ENCODE measurements around the gene AP2A1. TPM values are rescaled to one million over a fixed set of nuclear protein-coding genes. Genes with fewer than 3 reads are reported as not detected.

Gene AP2A1
- polyA plus RNA-seq, 1 donor: 56.3 TPM

DNA sequence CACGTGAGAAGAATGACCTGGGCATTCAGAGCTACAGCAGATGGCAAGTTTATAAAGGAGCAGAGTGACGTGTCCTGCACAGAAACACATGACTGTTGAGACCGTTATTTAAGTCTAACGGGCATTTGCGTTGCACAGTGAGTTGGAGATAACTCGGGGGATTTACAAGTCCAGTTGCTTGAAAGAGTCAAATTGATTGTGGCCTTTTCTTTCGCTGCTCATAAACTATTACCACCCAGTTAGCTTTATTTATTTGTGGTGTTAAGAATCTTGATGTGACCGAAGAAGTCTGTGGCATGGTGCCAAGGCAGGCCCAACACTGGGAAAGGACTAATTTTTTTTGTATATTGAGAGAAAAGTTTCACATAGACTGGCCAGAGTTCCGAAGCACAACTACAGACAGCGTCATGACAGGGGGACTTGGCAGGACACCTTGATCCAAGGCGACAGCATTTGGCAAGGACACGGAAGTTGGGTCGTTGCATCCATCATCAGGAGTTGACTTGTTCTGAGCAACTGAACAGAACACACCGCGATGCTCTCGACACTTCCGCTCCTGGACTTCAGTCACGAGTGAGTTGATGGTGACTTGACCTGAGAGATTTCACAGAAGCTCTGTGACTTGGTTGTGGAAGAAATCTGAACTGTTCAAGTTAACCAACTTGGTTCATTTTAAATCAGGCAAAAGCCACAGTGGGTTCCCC, 72.2 kb downstream of the AP2A1 start:
- no peak for DNase-seq (ENCODE audit: low read depth)

DNA sequence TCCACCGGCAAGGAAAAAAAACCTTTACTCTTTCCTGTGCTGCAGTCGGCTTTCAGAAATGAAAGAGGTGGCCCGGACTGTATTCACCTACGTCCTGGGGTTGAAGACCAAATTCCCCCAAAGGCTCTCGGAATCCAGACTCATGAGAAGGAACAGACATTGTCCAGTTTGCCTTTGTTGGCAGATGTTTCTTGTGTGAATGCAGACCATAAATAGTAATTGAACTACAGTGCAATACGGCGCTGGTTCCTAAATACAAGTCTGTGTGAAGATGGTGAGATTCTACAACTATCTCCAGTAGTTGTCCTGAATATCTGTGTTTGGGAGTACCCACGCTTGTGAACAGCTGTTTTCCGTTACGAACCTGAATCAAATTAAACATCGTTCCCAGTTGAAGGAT, 72.9 kb downstream of the AP2A1 start:
- no peak for DNase-seq (ENCODE audit: low read depth)

DNA sequence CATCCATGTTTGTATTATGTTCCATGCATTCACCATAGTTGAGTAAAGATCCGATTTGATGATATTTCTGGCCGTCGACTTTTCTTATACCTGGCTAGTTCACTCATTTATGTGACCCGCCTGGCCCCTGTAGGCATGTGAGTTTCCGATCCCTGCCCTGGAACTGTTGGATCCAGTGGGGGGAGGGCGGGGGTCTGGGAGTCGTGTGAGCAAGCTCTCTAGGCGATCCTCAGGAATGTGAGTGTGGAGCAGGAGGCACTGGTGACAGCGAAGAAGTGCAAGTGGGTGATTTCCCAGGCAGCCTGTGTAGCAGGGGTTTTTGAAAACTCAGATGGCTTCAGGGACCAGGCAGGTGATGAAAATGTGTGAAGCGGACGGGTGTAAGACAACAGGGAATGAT, 73.5 kb downstream of the AP2A1 start:
- no peak for DNase-seq (ENCODE audit: low read depth)

DNA sequence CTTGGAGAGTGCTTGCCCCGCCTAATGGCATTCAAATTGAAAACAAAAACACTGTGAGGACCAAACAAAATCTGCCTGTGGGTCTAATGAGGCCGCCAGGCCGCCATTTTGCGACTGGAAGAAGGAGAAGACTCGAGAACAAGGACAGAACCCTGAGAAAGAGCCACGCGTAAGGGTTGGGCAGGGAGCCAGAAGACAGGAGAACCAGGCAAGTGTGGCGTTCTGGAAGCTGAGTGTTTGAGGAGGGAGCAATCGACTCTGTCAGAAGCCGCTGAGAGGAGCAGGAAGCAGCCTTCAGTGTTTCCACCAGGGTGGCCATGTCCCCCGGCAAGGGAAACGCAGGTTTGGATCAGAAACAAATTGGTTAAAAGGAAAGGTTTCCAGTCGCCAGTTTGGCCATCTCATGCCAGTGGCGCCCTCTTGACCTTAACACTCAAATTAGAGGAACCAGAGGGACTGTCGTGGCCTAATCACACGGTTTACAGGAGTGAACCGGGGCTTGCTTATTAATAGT, 74.0 kb downstream of the AP2A1 start:
- DNase-seq (ENCODE audit: low read depth): no peak

DNA sequence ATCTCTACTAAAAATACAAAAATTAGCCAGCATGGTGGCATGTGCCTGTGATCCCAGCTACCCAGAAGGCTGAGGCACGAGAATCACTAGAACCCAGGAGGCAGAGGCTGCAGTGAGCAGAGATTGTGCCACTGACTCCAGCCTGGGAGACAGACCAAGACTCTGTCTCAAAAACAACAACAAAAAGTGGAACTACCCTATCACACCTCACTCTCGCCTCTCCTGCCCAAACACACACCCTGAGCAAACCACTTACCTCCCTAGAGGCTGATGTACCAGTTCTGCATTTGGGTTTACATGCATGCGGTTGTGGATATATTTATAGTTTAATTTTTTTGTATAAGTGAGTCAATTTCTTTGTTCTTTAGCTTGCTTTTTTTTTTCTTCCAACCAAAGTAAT, 76.5 kb downstream of the AP2A1 start:
- no peak for DNase-seq (ENCODE audit: low read depth)

DNA sequence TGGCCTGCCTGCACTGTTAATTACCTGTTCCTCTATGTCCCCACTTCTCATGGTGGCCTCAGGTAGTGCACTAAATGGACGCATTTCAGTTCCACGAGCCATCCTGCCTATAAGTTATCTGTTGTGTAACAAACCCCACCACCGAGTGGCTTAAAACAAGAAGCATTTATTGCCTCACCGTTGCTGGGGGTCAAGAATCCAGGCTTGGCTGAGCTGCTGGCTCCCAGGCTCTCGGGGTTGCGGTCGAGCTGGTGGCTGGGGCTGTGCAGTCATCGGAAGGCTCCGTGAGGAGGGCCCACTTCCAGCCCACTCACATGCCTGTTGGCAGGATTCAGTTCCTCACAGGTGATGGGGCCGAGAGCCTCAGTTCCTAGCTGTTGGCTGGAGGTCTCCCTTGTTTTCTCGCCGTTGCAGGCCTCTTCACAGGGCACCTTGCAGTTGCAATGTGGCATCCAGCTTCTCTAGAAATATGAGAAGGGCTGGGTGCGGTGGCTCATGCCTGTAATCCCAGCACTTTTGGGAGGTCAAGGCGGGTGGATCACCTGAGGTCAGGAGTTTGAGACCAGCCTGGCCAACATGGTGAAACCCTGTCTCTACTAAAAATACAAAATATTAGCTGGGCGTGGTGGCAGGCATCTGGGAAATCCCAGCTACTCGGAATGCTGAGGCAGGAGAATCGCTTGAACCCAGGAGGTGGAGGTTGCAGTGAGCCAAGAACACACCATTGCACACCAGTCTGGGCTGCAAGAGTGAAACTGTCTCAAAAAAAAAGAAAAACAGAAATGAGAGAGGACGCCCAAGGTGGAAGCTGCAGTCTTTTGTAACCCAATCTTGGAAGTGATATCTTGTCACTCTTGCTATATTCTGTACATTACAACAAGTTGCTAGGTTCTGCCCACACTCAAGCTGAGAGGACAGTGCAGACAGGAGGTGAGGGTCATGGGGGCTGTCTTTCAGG, 77.6 kb downstream of the AP2A1 start:
- DNase-seq (ENCODE audit: low read depth): no peak

DNA sequence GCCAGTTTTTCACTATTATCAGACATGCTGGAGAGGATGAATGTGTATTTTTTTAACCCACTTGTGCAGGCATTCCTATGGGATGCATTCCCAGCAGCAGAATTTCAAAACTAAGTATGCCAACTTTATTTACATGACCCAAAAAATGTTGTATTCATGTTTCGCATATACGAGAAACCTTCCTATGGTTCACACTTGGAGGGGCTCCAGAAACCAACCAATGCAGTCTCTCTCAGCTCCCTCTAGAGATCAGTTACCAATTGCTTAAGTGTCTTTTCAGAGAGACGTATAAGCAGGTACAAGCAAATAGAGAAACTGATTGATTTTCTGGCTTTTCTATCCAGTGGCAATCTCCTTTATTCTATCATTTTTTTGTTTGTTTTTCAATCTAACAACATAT, 78.6 kb downstream of the AP2A1 start:
- no peak for DNase-seq (ENCODE audit: low read depth)

DNA sequence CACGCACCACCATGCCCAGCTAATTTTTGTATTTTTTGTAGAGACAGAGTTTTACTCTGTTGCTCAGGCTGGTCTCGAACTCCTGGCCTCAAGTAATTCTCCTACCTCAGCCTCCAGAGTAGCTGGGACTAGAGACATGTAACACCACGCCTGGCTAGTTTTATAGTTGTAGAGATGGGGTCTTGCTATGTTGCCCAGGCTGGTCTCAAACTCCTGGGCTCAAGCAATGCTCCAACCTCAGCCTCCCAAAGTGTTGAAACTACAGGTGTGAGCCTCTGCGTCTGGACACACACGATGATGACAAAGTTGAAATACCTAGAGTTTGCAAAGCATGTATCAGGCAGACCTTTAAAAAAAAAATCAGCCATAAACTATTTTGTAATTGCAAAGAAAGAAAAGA, 79.6 kb downstream of the AP2A1 start:
- DNase-seq (ENCODE audit: low read depth): no peak

DNA sequence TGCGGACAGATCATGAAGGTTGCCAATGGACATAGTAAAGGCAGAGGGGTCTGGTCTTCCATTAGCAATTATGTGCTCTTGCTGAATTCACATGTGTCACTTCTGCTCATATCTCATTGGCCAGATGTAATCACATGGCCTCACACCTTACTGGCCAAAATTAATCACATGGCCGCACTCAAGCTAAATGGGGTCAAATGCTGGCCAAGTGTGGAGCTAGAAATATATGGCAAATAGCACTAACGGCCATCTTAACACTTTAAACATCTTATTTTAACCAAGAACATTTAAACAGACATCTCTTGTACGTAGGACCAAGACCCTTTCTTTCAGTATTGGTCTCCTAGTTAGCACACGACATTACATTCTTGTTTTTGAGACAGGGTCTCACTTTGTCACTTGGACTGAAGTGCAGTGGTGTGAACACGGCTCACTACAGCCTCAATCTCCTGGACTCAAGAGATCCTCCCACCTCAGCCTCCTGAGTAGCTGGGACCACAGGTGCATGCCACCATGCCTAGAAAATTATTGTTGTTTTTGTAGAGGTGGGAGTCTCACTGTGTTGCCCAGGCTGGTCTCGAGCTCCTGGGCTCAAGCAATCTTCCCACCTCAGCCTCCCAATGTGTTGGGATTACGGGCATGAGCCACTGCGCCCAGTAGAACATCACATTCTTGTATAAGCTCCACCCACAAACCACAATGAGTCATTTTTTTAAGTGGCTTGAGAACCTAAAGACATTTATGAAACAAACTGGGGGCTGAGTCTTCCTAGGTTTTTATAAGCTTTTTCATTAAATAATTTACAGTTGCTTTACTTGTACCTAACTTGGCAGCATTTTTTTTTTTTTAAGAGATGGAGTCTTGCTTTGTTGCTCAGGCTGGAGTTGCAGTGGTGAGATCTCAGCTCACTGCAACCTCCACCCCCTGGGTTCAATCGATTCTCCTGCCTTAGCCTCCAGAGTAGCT, 81.2 kb downstream of the AP2A1 start:
- DNase-seq (ENCODE audit: low read depth): no peak

DNA sequence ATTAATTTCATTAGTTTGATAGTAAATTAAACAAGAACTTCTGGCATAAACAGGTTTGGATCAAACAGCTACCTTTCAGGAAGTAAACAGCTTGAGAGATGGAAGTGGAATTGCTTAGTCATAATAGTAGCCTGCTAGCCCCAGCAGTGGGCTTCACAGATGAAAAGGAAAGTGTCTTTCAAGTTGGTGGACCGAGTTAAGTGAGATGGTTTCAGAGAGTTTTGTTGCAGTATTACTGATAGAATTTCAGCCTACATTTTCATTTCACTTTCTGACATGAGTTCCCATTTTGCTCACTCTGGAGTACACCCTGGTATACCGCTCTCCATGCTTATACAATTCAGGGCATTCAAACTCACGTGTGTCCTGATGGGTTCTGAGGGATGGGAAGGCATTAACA, 82.1 kb downstream of the AP2A1 start:
- no peak for DNase-seq (ENCODE audit: low read depth)

DNA sequence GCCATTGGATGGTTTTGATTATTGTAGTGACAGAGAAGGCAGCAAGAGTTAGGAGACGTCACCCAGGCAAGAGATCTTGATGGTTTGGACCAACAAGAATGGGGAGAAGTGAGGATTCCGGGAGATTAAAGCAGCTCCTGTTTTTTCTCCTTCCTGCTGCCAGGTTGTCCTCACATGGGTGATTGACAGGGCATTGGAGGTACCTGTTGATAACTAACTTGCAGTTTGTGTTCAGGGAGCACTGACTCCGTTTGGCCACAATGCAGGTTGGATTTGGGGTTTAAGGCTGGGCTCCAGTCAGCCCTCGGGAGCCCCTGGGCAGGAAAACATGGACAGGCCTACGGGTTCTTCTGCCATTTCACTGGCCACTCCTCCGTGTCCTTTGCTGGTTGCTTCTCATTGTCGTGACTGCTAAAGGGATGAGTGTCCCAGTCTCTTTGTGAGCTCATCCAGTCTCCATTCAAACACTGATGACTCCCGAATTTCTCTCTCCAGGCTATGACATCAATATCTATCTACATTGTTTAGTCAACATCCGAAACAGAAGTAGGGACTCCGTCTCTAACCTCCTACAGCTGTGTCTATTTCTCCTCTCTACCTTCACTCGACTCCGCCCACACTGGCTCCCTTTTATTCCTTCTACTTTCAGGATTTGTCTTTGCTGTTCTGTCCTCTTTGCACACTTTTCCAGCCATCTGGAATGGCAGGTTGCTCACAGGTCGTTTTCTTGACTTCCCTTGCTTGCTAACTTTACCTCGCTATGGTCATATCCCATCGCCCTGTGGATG, 82.8 kb downstream of the AP2A1 start:
- no peak for DNase-seq (ENCODE audit: low read depth)

DNA sequence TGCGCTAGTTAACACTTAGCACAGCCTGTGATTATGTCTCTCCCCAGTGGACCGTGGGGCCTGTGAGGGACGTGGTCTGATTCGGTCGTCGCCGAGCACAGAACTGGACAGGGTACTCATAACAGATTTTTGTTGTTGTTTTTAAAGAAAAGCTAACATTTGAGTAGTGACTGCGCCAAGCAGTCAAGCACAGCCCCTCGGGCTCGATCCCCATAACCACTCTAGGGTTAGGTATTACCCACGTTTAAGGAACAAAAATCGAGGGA, 83.4 kb downstream of the AP2A1 start:
- no peak for DNase-seq (ENCODE audit: low read depth)

DNA sequence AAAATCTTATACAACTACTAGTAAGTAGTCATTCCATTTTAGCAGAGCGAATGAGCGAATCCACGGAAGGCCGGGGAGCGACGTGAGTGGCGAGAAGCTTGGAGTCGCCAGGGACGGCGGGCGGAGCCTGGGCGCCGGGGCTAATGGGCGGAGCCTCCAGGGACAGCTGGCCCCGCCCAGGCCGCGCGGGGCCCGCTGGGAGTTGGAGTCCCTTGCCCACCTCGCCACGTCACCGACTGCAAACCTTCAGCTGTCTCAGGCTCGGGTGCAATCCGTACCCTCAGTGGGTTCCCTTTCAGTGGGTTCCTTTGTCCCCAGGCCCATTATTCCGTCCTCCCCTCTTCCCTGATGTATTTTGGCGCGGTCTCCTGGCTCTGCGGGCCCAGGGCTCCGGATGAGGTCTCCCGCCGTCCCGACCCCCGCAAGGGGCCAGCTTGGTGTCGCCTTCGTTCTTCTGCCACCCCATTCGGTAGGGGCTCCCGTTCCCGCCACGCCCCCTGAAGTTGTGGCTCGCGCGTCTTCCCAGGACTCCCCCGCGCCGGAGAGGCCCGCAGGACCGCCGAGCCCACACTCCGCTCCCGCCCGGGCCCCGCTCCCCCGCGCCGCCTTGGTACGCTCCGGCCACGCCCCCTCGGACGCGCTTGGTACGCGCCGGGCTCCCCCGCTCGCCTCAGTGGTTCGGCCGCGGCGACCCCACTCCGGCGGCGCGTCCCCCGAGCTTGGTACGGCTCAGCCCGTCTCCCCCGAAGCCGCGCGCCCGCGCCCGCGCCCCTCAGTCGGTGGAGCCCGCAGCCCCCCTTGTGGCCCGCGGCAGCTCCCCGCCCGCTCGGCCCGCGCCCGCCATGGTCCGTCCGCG, 83.9 kb downstream of the AP2A1 start, which contains the start of gene PTOV1:
Gene PTOV1, plus strand, starts transcription at position 673 of the 856 bp plus-strand sequence.
- peak; percentile 60 for DNase-seq (ENCODE audit: low read depth)

DNA sequence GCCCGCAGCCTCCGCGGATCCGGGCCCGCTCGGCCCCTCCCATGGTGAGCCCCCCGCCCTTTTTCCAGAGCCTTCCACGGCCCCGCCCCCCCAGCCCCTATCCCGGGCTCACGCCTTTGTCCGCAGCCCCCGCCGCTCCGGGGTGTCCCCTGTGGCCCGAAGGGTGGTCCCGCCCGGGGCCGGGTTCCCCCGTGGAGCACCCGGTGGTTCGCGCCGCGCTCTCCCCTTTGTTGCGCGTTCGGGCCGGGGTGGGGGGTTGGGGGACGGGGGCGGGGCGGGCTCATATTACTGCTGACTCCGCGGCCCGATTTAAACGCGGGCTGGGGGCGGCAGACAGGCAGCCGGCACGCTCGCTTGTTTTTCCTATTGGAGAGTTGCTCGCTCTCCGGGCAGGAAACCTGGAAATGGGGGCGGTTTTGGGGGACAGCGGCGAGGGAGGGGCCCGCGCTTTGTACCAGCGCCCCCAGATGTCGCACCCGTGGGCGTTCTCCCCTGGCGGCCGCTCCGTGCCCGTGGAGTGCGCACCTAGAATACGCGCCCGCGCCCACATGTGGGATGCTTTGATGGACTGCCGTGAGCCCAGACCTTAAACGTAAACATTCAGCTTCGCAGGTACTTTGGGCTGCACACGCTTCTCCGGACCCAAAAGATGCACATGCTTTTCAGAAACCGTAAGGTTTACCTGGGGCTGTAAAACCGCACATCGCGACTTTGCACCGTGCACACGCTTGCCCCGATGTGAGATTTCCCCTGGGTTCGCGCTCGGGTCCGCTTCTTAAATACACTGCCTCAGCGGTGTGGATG, 84.9 kb downstream of the AP2A1 start:
- DNase-seq (ENCODE audit: low read depth): no peak

DNA sequence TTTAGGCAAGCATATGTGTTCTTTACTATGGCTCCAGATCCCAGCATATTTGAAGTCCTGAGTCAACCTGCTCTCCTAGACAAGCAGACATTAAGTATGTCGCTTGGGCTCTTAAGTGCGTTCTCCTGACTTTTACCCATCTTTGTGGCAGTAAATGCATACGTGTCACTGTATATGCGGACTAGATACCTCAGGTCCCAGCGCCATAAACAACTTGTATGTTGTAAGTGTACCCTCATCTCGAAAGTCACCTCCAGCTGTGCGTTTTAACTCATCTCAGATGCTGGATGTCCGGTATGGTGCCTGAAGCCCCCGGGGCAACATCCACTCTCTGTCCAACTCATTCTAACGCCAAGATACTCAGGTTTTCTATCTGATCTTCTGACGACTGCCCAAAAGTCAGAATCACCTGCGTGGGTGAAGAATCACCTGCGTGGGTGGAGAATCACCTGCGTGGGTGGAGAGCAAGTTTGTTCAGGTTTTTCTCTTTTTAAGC, 85.9 kb downstream of the AP2A1 start:
- DNase-seq (ENCODE audit: low read depth): no peak

DNA sequence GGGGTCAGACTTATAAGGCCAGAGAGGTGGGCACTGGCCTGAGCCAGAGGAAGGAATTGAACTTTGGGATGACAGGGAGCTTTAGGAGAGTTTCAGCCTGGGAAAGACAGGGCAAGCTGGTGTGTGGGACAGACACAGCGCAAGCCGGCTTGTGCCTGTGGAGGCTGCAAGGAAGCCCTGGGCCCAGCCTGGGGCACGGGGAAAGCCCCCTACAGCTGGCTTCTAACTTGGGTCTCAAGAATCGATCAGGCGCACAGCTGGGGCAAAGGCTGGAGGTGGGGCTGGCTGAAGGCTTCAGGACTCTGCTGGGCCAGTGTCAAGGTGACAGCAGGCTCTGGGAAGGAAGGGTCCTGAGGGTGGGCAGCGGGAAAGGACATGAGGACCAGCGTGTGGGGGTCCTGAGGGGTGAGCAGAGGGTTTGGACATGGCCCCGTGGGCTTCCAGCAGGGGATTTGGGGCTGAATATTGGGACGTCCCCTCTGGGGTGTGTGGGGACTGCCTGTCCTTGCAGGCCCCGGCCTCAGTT, 87.1 kb downstream of the AP2A1 start:
- DNase-seq (ENCODE audit: low read depth): no peak

DNA sequence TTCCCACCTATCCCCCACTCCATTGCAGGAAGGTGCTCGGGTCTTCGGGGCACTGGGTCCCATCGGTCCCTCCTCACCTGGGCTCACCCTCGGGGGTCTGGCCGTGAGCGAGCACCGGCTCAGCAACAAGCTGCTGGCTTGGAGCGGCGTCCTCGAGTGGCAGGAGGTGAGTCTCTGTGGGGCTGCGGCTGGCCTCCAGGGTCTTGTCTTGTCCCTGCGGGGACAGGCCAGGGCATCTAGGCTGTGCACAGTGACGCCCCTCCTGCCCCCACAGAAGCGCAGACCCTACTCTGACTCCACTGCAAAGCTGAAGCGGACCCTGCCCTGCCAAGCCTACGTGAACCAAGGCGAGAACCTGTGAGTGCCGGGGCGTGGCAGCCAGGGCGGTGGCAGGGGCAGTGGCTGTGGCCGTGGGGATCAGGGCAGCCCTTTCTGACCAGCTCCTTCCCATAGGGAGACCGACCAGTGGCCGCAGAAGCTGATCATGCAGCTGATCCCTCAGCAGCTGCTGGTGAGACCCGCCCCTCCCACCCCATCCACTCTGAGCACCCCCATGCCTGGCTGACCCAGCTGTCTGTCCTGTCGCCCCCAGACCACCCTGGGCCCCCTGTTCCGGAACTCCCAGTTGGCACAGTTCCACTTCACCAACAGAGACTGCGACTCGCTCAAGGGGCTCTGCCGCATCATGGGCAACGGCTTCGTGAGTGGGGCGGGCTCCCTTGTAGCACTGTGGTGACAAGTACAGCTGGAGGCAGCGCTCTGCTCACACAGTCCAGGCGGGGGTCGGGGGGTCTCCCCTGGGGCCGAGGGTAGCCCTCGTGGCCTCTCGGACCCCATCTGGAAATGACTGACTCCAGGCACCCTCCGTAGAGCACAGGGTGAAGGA, 87.8 kb downstream of the AP2A1 start:
- no peak for DNase-seq (ENCODE audit: low read depth)

DNA sequence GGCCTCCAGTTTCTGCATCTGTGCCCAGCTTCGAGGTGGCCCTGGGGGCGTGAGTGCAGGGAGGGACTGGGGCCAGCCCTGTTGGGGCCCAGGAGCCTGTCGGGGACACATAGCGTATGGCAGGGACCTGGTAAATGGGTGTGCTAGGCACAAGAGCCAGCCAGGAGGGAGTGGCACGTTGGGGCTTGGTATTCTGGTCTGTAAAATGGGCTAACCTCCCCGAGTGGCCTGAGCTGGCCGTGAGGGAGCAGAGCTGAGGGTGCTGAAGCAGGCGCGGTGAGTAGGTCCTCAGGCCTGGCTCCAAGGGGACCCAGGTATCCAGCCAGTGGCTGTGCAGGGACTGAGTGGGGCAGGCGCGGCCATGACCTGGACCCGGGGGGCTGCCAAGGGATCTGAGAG, 88.5 kb downstream of the AP2A1 start:
- no peak for DNase-seq (ENCODE audit: low read depth)
